Nephron progenitor cell (in vitro differentiated cells): Measurements from ENCODE around the gene ZFAND3.

Experiments
- DNase-seq: peaks from one replicate; pipeline ENCODE4 v3.0.0; 2021
- H3K27ac Mint-ChIP-seq: 2 replicates; pipeline ENCODE4 v1.8.0; 2021; ENCODE audit warnings: mild to moderate bottlenecking, moderate library complexity, mixed read lengths
- H3K27me3 Mint-ChIP-seq: 2 replicates; pipeline ENCODE4 v1.8.0; 2021; ENCODE audit warnings: mild to moderate bottlenecking, low read depth, mixed read lengths; ENCODE audit not compliant: poor library complexity
- H3K36me3 Mint-ChIP-seq: 2 replicates; pipeline ENCODE4 v1.8.0; 2021; ENCODE audit warnings: low read depth, mixed read lengths
- H3K4me1 Mint-ChIP-seq: 2 replicates; pipeline ENCODE4 v1.8.0; 2021; ENCODE audit warnings: mixed read lengths
- H3K4me3 Mint-ChIP-seq: 2 replicates; pipeline ENCODE4 v1.8.0; 2021; ENCODE audit warnings: mild to moderate bottlenecking, moderate library complexity, mixed read lengths
- H3K9me3 Mint-ChIP-seq: 2 replicates; pipeline ENCODE4 v1.8.0; 2021; ENCODE audit warnings: mild to moderate bottlenecking, moderate library complexity, mixed read lengths
- TF ChIP-seq, protein P1 (sequence below): fragments of 200-600 bp; sonication (generic); IDR thresholded peaks from 2 replicates; pipeline ENCODE4 v1.5.0; 2021; ENCODE audit warnings: antibody characterized with exemption

The ZFAND3 gene

DNA sequence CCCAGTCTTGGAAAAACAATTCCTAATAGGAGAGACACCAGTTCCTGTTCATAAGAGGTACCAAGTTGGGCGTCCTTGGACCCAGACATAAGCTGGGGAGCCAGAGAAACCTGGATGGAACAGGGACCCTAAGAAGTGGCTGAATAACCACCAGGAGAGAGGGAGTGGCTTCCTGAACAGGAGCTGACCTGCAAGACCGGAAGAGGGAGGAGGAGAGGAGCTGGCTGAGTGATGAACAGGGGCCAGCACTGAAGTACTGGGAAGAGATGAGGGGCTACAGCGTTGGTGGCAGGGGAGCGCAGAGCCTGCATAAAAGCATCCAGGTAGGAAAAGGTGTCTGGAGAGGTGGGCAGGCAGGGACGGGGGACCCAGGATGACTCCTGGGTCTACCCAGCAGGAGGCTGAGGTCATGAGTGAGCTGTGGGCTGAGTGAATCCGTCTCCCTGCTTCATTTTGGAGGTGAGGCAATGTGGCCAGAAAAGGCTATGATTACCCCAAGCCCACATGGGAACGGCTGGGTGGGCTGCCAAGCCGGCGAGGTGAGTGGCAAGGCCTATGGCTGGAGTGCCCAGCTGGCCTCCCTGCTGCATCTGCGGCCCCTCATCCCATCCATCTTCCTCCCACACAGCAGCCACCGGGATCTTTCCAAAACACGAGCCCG lies 34.4 kb upstream of the ZFAND3 start:
- peaks cover 28% of the 10 kb centered on the region for H3K27me3 Mint-ChIP-seq
- H3K36me3 Mint-ChIP-seq: no peaks in the 10 kb centered on the region
- DNase-seq: no peak
- TF ChIP-seq, protein P1, sequence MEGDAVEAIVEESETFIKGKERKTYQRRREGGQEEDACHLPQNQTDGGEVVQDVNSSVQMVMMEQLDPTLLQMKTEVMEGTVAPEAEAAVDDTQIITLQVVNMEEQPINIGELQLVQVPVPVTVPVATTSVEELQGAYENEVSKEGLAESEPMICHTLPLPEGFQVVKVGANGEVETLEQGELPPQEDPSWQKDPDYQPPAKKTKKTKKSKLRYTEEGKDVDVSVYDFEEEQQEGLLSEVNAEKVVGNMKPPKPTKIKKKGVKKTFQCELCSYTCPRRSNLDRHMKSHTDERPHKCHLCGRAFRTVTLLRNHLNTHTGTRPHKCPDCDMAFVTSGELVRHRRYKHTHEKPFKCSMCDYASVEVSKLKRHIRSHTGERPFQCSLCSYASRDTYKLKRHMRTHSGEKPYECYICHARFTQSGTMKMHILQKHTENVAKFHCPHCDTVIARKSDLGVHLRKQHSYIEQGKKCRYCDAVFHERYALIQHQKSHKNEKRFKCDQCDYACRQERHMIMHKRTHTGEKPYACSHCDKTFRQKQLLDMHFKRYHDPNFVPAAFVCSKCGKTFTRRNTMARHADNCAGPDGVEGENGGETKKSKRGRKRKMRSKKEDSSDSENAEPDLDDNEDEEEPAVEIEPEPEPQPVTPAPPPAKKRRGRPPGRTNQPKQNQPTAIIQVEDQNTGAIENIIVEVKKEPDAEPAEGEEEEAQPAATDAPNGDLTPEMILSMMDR: no peak
- H3K4me3 Mint-ChIP-seq: peak overlapping the region; percentile 56
- H3K27ac Mint-ChIP-seq: no peak overlapping the region
- H3K9me3 Mint-ChIP-seq: no peaks in the 10 kb centered on the region
- peaks cover 45% of the 10 kb centered on the region for H3K4me1 Mint-ChIP-seq

DNA sequence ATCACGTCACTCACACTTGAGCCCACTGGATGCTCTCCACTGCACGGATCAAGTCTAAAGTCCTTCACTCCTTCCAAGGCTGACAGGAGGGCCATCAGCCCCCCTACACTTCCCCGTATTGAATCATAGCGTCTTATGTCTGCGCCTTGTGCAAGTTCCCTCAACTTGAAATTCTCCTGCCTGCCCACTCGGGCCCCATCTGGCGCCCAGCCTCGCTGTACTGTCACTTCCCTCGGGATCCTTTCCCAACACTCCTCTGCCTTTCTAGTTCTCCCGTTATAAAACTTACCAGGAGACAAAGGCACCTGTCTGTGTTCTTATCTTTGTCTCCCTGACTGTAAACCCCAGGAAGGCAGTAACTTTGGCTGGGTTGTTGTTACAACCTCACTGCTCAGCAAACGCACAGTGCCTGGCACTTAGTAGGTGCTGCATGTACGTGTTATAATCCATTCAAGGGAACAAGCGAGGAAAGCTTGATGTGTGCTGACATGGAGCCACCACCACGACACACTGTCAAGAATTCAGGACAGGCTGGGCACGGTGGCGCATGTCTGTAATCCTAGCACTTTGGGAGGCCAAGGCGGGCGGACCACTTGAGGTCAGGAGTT lies 33.8 kb upstream of the ZFAND3 start:
- peaks cover 41% of the 10 kb centered on the region for H3K4me1 Mint-ChIP-seq
- TF ChIP-seq, protein P1: no peak
- no peak overlapping the region for H3K27ac Mint-ChIP-seq
- H3K27me3 Mint-ChIP-seq: peaks cover 28% of the 10 kb centered on the region
- no peak for DNase-seq
- H3K4me3 Mint-ChIP-seq: peak overlapping the region; percentile 56
- H3K9me3 Mint-ChIP-seq: no peaks in the 10 kb centered on the region
- H3K36me3 Mint-ChIP-seq: no peaks in the 10 kb centered on the region

DNA sequence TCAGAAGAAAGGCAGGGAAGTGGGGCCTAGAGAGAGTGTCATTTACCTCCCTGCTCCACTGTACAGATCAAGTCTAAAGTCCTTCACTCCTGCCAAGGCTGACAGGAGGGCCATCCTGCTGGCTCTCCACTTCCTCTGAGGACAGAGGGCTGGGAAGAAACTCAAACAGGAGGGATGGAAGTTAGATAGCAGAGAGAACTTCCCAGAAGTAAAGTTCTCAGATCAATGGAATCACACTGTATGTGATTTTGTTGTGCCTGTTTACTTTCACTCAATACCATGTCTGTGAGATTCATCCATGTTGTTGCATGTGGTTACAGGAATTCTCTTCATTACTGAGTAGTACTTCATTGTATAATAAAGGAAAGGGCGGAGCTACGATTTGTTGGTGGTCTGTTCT lies 32.3 kb upstream of the ZFAND3 start:
- Mint-ChIP-seq H3K36me3 (no peaks in the 10 kb centered on the region), H3K9me3 (no peaks in the 10 kb centered on the region), H3K27me3 (peaks cover 25% of the 10 kb centered on the region), H3K4me3 (no peak overlapping the region), H3K27ac (no peak overlapping the region), H3K4me1 (peaks cover 48% of the 10 kb centered on the region)
- no peak for DNase-seq
- TF ChIP-seq, protein P1: no peak

DNA sequence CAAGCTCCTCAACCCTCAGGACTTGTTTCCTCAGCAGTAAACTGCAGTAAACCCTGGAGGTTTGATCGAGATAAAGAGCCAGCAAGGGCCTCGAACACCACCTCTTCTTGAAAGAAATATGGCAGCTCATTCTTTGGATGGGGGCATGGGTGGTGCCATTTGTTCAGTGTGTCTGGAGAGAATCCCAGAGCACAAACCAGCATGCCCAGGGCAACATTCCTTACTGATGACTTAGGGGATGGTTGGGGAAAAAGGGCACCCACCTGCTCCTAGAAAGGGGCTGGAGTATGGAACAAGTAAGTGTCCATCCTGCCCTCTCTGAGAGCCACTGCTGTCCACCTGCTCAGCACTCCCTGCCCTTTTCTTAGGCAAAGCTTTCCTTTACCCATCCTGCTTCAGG lies 31.3 kb upstream of the ZFAND3 start:
- no peak for DNase-seq

DNA sequence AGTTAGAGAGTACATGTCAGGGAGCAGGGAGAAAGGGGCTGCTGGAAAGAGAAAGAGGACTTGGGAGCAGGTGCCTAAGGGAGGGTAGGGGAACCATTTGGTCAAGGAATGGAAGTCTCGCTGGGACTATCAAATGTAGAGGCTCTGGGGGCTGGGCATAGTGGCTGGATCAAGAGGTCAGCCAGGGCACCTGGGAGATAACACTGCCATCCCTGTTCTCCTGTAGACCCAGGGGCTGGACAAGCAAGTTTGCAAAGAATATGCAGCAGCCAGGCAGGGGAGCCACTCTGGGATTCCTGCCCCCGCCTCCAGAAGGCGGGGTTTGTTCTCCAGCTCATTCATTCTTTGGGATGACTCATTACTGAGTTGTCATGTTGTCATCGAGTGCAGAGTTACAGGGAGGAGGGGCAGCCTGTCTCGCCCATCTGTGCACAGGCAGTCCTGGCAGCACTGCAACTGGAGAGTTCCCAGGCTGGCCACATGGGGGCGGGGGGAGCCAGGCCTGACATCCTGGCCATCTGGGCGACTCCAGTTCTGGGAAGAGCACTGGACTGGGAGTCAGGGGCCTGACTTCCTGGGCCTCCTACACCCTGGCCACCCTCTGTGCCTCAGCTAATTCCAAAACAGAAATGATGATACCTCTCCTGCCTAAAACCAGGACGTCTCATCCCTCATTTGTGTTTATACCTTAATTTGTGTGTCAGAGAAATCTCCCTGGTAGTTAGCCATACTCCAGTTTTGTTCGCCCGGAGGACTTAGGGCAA lies 28.2 kb upstream of the ZFAND3 start:
- TF ChIP-seq, protein P1: peak; percentile 84
- Mint-ChIP-seq H3K9me3 (no peaks in the 10 kb centered on the region), H3K36me3 (no peaks in the 10 kb centered on the region), H3K4me3 (peak overlapping the region; percentile 28), H3K27me3 (peaks cover 3% of the 10 kb centered on the region), H3K4me1 (peaks cover 23% of the 10 kb centered on the region), H3K27ac (peak overlapping the region; percentile 72)
- DNase-seq: peak; percentile 86

More for the DNA sequence above, 31.3 kb upstream of the ZFAND3 start:
- no peak overlapping the region for H3K4me3 Mint-ChIP-seq
- H3K9me3 Mint-ChIP-seq: no peaks in the 10 kb centered on the region
- H3K4me1 Mint-ChIP-seq: peaks cover 47% of the 10 kb centered on the region
- no peak overlapping the region for H3K27ac Mint-ChIP-seq
- H3K36me3 Mint-ChIP-seq: no peaks in the 10 kb centered on the region
- TF ChIP-seq, protein P1: no peak
- peaks cover 22% of the 10 kb centered on the region for H3K27me3 Mint-ChIP-seq
